Liver (tissue), 9 donors: Measurements from ENCODE around the gene CDCP2. TPM values are rescaled to one million over a fixed set of nuclear protein-coding genes. Genes with fewer than 3 reads are reported as not detected.

Experiments
- DNase-seq: peaks from one replicate; pipeline ENCODE4 v3.0.0-alpha.2; 2017; ENCODE audit warnings: low spot score
- H3K27ac ChIP-seq, 2 donors: one replicate each; pipeline ENCODE4 v1.7.0; 2013; ENCODE audit warnings: inconsistent platforms in 2 of 2, low read length in 2 of 2, control low read depth in 1 of 2, low read depth in 1 of 2, mild to moderate bottlenecking in 1 of 2
- H3K27me3 ChIP-seq, 4 donors: one replicate each; pipeline versions ENCODE4 v1.6.1 to v1.7.0; 2013; ENCODE audit warnings: low read length in 3 of 4, inconsistent platforms in 1 of 4, mild to moderate bottlenecking in 1 of 4, moderate library complexity in 1 of 4; ENCODE audit not compliant: control insufficient read depth in 4 of 4, insufficient read depth in 4 of 4
- H3K36me3 ChIP-seq, 4 donors: one replicate each; pipeline versions ENCODE4 v1.6.1 to v1.7.0; 2013; ENCODE audit warnings: low read length in 3 of 4, mild to moderate bottlenecking in 3 of 4, low read depth in 1 of 4, moderate library complexity in 1 of 4; ENCODE audit not compliant: control insufficient read depth in 4 of 4, insufficient read depth in 3 of 4
- H3K4me1 ChIP-seq, 4 donors: one replicate each; pipeline versions ENCODE4 v1.6.1 to v1.7.0; 2013; ENCODE audit warnings: low read length in 3 of 4, mild to moderate bottlenecking in 3 of 4, moderate library complexity in 1 of 4; ENCODE audit not compliant: control insufficient read depth in 4 of 4, insufficient read depth in 4 of 4
- H3K4me3 ChIP-seq, 3 donors: one replicate each; pipeline versions ENCODE4 v1.6.1 to v1.7.0; 2013; ENCODE audit warnings: low read length in 3 of 3, control low read depth in 1 of 3, low read depth in 1 of 3, mild to moderate bottlenecking in 1 of 3
- H3K9ac ChIP-seq, 2 donors: one replicate each; pipeline ENCODE4 v1.7.0; 2013; ENCODE audit warnings: low read length in 2 of 2, mild to moderate bottlenecking in 2 of 2, moderate library complexity in 2 of 2, control low read depth in 1 of 2, low read depth in 1 of 2
- H3K9me3 ChIP-seq, 4 donors: one replicate each; pipeline versions ENCODE4 v1.6.1 to v1.7.0; 2013; ENCODE audit warnings: low read length in 3 of 4; ENCODE audit not compliant: control insufficient read depth in 4 of 4
- ATF3 ChIP-seq: IDR thresholded peaks from 2 replicates; pipeline ENCODE4 v1.6.1; 2016; ENCODE audit warnings: antibody characterized with exemption
- CTCF ChIP-seq: fragments of 150-350 bp; IDR thresholded peaks from 2 replicates; pipeline ENCODE4 v1.5.1; 2017; ENCODE audit warnings: improper control_type of control experiment, low read depth, low read length; ENCODE audit not compliant: missing input control
- EGR1 ChIP-seq, 2 donors: IDR thresholded peaks; 2 replicates each; pipeline ENCODE4 v1.6.1; 2016 to 2018; ENCODE audit warnings: antibody characterized with exemption in 2 of 2, low read depth in 2 of 2
- FOXA1 ChIP-seq: IDR thresholded peaks from 2 replicates; pipeline ENCODE4 v1.6.1; 2016; ENCODE audit warnings: antibody characterized with exemption
- FOXA2 ChIP-seq: IDR thresholded peaks from 2 replicates; pipeline ENCODE4 v1.6.1; 2016; ENCODE audit warnings: antibody characterized with exemption
- GABPA ChIP-seq, 2 donors: IDR thresholded peaks in 1 of 2; conservative IDR thresholded peaks in 1 of 2; 2 replicates each; pipeline ENCODE4 v1.6.1; 2016; ENCODE audit warnings: antibody characterized with exemption in 2 of 2, mild to moderate bottlenecking in 1 of 2, moderate library complexity in 1 of 2
- HNF4A ChIP-seq, 2 donors: conservative IDR thresholded peaks; 2 replicates each; pipeline ENCODE4 v1.6.1; 2016; ENCODE audit warnings: antibody characterized with exemption in 2 of 2, mild to moderate bottlenecking in 2 of 2
- HNF4G ChIP-seq: IDR thresholded peaks from 2 replicates; pipeline ENCODE4 v1.6.1; 2016; ENCODE audit warnings: antibody characterized with exemption
- JUND ChIP-seq, 2 donors: IDR thresholded peaks; 2 replicates each; pipeline ENCODE4 v1.6.1; 2016; ENCODE audit warnings: antibody characterized with exemption in 2 of 2
- MAX ChIP-seq: IDR thresholded peaks from 2 replicates; pipeline ENCODE4 v1.6.1; 2016; ENCODE audit warnings: antibody characterized with exemption
- NR2F2 ChIP-seq: IDR thresholded peaks from 2 replicates; pipeline ENCODE4 v1.6.1; 2016; ENCODE audit warnings: antibody characterized with exemption
- RAD21 ChIP-seq, 2 donors: IDR thresholded peaks; 2 replicates each; pipeline ENCODE4 v1.6.1; 2016; ENCODE audit warnings: antibody characterized with exemption in 2 of 2, mild to moderate bottlenecking in 2 of 2
- REST ChIP-seq: IDR thresholded peaks from 2 replicates; pipeline ENCODE4 v1.6.1; 2016; ENCODE audit warnings: antibody characterized with exemption, mild to moderate bottlenecking
- RXRA ChIP-seq, 2 donors: IDR thresholded peaks; 2 replicates each; pipeline ENCODE4 v1.6.1; 2017 to 2018; ENCODE audit warnings: antibody characterized with exemption in 2 of 2, mild to moderate bottlenecking in 1 of 2
- SP1 ChIP-seq: IDR thresholded peaks from 2 replicates; pipeline ENCODE4 v1.6.1; 2018; ENCODE audit warnings: antibody characterized with exemption, mild to moderate bottlenecking
- TAF1 ChIP-seq: conservative IDR thresholded peaks from 2 replicates; pipeline ENCODE4 v1.6.1; 2016; ENCODE audit warnings: antibody characterized with exemption, mild to moderate bottlenecking
- YY1 ChIP-seq: IDR thresholded peaks from 2 replicates; pipeline ENCODE4 v1.6.1; 2016; ENCODE audit warnings: antibody characterized with exemption, mild to moderate bottlenecking
- ZBTB33 ChIP-seq: IDR thresholded peaks from 2 replicates; pipeline ENCODE4 v1.6.1; 2016; ENCODE audit warnings: antibody characterized with exemption
- WGBS: extraction: QIAGEN DNeasy Blood & Tissue Kit; methylation state at CpG from one replicate; pipeline ENCODE4 v1.1.7; 2013; 5-methylcytosine and 5-hydroxymethylcytosine counted together
- polyA plus RNA-seq, 2 donors: library from polyadenylated mRNA; stranded (reverse) in 1 of 2; unstranded in 1 of 2; fragments of 200-250 nt in 1 of 2; fragments of >200 nt in 1 of 2; fragmentation: Nextera tagmentation in 1 of 2; extraction: Ambion mirVana in 1 of 2; gene quantifications; one replicate each; pipeline versions ENCODE4 v1.2.1 to v1.2.3, GENCODE V29; 2013 to 2015
- total RNA-seq, 2 donors: library from RNA; depleted of rRNA; stranded (reverse); fragments of >200 nt; gene quantifications; one replicate each; pipeline ENCODE4 v1.2.3, GENCODE V29; 2014
- donor health status: healthy.
- donor health status: healthy.
- donor health status: healthy.
- donor health status: healthy.
- donor health status: healthy.

Gene CDCP2
- total and polyA plus RNA-seq, 4 donors: under 0.01 TPM; not detected in 3

GRCh38 chr1:54110996-54111395, 41.8 kb downstream of the CDCP2 start:
- TF ChIP-seq FOXA1 (no peak), NR2F2 (no peak), GABPA (IDR thresholded peaks at IDR 0.05 in 1 of 2, conservative IDR thresholded peaks at IDR 0.05 in 1 of 2) (no peak), JUND (IDR thresholded peaks at IDR 0.05) (no peak), ZBTB33 (no peak), ATF3 (no peak), HNF4G (no peak), FOXA2 (no peak), RXRA (IDR thresholded peaks at IDR 0.05) (no peak), REST (no peak), SP1 (no peak), HNF4A (conservative IDR thresholded peaks at IDR 0.05) (no peak), EGR1 (IDR thresholded peaks at IDR 0.05; ENCODE audit: low read depth in 2 of 2) (no peak), CTCF (no peak), MAX (no peak), YY1 (no peak), TAF1 (no peak), RAD21 (IDR thresholded peaks at IDR 0.05) (no peak)
- no peak for DNase-seq
- Histone ChIP-seq H3K27me3 (no peaks in the 10 kb centered on the region), H3K4me1 (no peaks in the 10 kb centered on the region), H3K27ac (no peak overlapping the region), H3K36me3 (no peaks in the 10 kb centered on the region), H3K9me3 (no peaks in the 10 kb centered on the region), H3K9ac (no peak overlapping the region), H3K4me3 (no peak overlapping the region)
- WGBS: 98% methylated on average over 10 of the region's 10 CpGs
